ENCODE results near the gene ARHGAP35. TPM values are rescaled to one million over a fixed set of nuclear protein-coding genes. Genes with fewer than 3 reads are reported as not detected.

The ARHGAP35 gene
- total and polyA plus RNA-seq, 10 of the 15 experiments (the other 5 are each of a cell fraction or from before 2014, with no cell fraction given): 0.85 to 29.9 (median 11.5) TPM

DNA sequence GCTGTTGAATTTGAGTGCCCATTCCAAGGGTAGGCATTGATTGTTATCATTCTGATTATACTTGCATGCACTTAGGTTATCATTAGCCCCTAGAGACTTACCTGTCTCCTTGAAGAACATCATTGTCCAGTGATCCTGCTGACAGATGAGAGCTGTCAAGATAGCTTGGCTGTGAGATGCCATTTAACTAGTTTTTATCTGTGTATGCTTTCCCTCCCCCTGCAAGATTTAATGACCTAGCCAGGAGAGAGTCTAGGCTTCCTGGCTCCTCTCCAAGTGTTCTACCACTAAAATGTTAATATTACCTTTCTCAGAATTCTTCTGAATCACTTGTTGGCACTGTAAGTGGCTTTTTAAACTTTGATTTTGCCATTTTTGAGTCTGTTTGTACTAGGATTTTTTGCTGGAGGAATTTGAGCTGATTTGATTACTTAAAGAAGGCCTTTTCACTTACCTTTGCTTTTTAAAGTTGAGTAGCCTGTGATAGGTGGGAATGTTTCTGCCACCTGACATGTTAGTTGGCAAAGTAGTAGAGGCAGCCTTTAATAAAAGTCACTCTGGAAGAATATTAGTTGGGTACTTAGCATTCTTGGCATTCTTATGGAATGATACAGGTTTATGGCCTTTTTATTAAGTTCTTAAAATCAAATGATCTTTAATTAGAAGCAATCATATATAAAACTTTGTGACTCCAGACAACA is 41.1 kb downstream of the ARHGAP35 start:
- CTCF ChIA-PET: no interaction called here
- POLR2A ChIA-PET: no interaction called here
- BruUV-seq (replicated peaks): no TSS peak

More for the DNA sequence above, 41.1 kb downstream of the ARHGAP35 start:
- no peak for TF ChIP-seq TCF12 (IDR thresholded peaks at IDR 0.05; ENCODE audit: low read depth, low read length)
- TF ChIP-seq TAF1 (IDR thresholded peaks at IDR 0.05; ENCODE audit: borderline replicate concordance, low read depth, low read length): no peak
- no peak for TF ChIP-seq MYB (IDR thresholded peaks at IDR 0.05; ENCODE audit: borderline replicate concordance, low read depth, low read length)
- TF ChIP-seq FOXK2 (IDR thresholded peaks at IDR 0.05): no peak
- TF ChIP-seq WRNIP1 (IDR thresholded peaks at IDR 0.05; ENCODE audit: borderline replicate concordance, low read depth, low read length): no peak
- TF ChIP-seq PML (IDR thresholded peaks at IDR 0.05; ENCODE audit: low read length): no peak
- no peak for TF ChIP-seq FOS (IDR thresholded peaks at IDR 0.05; ENCODE audit: borderline replicate concordance, extremely low read depth, insufficient read length)
- TF ChIP-seq EED (IDR thresholded peaks at IDR 0.05; ENCODE audit: low read depth): no peak
- no peak for TF ChIP-seq CBX5 (IDR thresholded peaks at IDR 0.05; ENCODE audit: low read depth)
- TF ChIP-seq JUND (IDR thresholded peaks at IDR 0.05; ENCODE audit: low read depth, low read length): no peak
- no peak for TF ChIP-seq MAX (IDR thresholded peaks at IDR 0.05; ENCODE audit: low read depth, low read length)
- no peak for TF ChIP-seq ZNF24 (IDR thresholded peaks at IDR 0.05)
- TF ChIP-seq SRF (IDR thresholded peaks at IDR 0.05; ENCODE audit: low read depth in 2 of 2, low read length in 2 of 2): no peak
- no peak for TF ChIP-seq ZNF217 (IDR thresholded peaks at IDR 0.05)
- TF ChIP-seq CREB1 (IDR thresholded peaks at IDR 0.05; ENCODE audit: low read depth): no peak
- TF ChIP-seq RFX5 (IDR thresholded peaks at IDR 0.05; ENCODE audit: low read depth, low read length): no peak
- no peak for TF ChIP-seq BCL3 (IDR thresholded peaks at IDR 0.05; ENCODE audit: borderline replicate concordance, insufficient read depth, low read depth, low read length, poor library complexity, severe bottlenecking)
- Histone ChIP-seq H2AFZ (ENCODE audit: control insufficient read depth, low read depth, low read length) (no peak overlapping the region), H3K36me3 (ENCODE audit: control insufficient read depth in 2 of 2, insufficient read depth in 2 of 2, low read length in 1 of 2) (no peaks in the 10 kb centered on the region), H3K27ac (ENCODE audit: control insufficient read depth, insufficient read depth) (no peak overlapping the region), H3K9ac (ENCODE audit: control insufficient read depth, insufficient read depth, low read length) (no peak overlapping the region), H3K4me3 (no peak overlapping the region), H4K20me1 (ENCODE audit: control insufficient read depth, insufficient read depth) (peaks cover 11% of the 10 kb centered on the region; the same call in 1 of the 2 replicates), H3K27me3 (replicated peaks in 1 of 2; ENCODE audit: control insufficient read depth in 2 of 2, insufficient read depth in 2 of 2, low read length in 1 of 2) (no peaks in the 10 kb centered on the region), H3K9me3 (replicated peaks; ENCODE audit: control insufficient read depth, insufficient read depth, low read length) (no peaks in the 10 kb centered on the region), H3K4me1 (ENCODE audit: control insufficient read depth, insufficient read depth, low read length) (no peaks in the 10 kb centered on the region; the same call in 1 of the 2 replicates), H3K4me2 (ENCODE audit: control insufficient read depth, insufficient read depth) (no peak overlapping the region), H3K79me2 (ENCODE audit: control insufficient read depth, insufficient read depth, low read length) (peaks cover 15% of the 10 kb centered on the region)
- intact Hi-C loops (cut with micrococcal nuclease; ENCODE audit: unreplicated experiment) (no loop called here), in situ Hi-C loops (cut with MboI) (no loop called here)
- RAD21 ChIA-PET (ENCODE audit: unreplicated experiment): no interaction called here
- no peak for FAIRE-seq
- SMC1A ChIA-PET (ENCODE audit: uncharacterized antibody, unreplicated experiment): interaction anchor here (0.8 kb wide), 1 partner anchor 9 kb away, joined by 3 read pairs; no protein-coding TSS in a partner anchor
- no peak for DNase-seq (ENCODE audit: low read depth, low spot score)
- no peak for ATAC-seq

All from GM12878 (cell line).